HG03159 (cell line): ENCODE results near the gene ZBP1.

Experiments
- ATAC-seq: cut with Tn5 transposase; IDR thresholded peaks from one replicate; pipeline ENCODE4 v1.9.1; 2021; ENCODE audit warnings: mild to moderate bottlenecking, moderate library complexity; ENCODE audit not compliant: unreplicated experiment

Gene ZBP1

DNA sequence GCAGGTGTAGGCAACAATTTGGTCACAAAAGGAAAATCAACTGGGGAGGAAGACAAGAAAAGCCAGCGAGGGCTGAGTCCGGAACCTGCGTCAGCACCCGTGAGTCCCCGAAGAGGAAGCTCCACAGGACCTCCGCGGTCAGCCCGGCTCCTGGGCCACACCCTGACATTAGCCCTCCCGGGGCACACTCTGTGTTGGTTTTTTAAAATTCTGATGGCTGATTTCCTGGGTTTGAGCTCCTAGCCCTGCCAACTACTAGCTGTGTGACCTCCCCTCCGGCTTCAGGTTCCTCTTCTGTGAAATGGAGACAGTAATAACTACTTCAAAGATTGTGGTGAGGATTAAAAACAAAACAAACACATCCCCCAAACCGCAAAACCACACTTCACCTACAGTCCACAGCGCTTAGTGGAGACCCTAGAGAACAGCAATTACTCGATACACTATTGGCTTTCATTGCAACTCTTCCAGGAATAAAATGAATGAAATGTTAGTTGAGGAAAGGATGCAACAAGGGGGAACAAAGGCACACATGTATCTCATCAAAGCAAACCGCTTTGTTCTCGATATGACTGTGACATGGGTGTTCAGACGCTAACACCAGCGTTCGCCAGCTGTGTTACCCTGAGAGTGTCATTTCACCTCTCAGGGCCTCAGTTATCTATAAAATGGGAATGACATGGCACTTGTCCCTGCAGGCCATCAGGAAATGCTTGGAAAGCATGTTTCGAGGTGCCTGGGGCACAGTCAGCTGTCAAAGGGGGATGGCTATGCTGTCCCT is 985 bp downstream of the ZBP1 start:
- ATAC-seq, result peak; percentile 57

DNA sequence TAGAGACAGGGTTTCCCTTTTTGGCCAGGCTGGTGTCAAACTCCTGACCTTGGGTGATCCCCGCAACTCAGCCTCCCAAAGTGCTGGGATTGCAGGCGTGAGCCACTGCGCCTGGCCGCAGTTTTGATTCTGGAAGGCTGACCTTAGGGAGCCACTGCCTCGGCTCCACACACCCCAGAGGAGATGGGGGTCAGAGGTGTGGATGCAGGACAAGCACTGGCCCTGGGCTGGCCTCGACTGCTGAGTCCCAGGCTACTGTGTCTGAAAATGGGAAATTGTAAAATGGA is 1.5 kb downstream of the ZBP1 start:
- no peak for ATAC-seq

DNA sequence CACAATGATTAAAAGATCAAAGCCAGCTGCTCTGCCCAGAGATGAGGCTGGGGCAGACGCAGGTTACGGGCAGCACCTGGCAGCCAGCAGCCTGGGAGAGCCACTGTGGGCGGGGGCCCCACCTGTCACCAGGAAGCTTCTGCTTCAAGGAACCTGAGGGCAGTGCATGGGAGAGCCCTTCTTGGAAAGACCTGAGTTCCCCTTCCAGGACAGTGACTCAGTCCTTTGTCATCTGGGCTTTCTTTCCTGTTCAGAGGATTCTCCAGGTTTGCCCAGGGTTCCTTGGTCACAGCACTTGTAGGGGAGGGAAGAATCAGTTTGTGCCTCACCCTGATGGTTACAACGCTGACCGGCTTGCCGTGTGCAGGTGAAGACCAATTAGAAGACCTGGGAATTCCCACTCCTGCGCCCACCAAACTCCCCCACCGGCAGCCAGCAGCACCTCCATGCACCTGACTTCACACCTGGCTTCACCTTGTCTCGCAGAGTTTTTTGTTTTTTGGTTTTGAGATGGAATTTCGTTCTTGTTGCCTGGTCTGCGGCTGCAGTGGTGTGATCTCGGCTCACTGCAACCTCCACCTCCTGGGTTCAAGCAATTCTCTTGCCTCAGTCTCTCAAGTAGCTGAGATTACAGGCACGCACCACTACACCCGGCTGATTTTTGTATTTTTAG is 2.0 kb downstream of the ZBP1 start:
- no peak for ATAC-seq

DNA sequence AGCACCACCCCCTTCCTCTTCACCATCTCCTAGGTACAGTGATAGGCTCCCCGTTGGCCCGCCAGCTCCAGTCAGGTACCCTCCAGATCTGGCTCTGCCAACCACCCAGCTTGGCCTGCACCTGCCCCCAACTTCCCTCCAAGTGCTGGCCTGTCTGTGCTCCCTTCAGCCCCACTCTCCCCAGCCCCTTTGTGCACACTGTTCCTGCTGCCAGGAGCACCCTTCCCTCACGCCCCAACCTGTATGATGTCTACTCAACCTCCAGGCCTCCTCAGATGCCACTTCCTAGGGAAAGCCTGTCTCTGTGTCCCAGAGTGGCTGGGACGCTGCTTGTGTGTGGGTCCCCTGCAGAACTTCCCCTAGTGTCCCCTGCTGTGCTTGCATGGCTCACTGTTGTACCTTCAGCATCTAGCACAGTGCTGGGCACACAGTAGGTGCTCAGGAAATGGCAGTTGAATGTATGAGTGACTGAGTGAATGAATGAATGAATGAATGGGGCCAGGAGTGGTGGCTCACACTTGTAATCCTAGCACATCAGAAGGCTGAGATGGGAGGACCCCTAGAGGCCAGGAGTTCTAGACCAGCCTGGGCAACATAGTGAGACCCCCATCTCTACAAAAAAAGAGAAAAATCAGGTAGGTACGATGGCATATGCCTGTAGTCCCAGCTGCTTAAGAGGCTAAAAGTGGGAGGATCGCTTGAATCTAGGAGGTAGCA is 3.0 kb downstream of the ZBP1 start:
- ATAC-seq, result no peak

DNA sequence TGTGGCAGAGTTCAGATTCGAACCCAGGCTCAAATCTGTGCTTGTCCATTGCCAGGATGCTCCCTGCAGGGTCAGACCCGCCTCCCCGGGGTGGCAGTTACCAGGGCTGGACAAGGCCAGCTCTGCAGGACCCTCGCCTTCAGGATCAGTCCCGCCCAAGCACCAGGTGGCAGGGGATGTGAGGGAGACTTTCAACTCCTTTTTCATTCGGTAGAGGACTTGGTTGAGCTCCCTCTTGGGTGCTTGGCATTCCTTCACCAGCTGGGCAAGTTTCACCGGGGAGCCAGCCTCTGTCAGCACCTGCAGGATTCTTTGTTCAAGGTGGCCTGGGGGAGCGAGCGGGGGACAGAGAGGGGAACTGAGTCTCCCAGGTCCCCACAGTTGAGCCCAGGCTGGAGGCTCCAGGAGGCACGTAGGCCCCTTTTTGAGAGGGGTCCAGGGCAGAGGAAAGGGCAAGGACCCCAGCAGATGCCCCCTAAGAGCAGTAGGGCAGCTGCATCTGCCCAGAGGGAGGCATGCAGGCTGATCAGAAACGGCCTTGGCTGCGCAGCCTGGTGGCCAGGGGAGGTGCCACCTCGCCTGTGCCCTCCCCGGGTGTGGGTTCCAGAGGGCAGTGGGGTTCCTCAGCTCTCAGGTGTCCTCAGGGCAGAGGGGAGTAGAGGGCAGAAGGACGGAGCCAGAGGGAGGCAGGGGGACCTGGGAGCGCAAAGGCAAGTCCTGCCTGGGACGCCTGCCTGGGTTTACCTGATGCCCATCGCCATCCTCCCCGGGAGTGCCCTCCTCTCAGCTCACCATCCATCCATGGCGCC is 3.9 kb downstream of the ZBP1 start:
- ATAC-seq, result no peak

DNA sequence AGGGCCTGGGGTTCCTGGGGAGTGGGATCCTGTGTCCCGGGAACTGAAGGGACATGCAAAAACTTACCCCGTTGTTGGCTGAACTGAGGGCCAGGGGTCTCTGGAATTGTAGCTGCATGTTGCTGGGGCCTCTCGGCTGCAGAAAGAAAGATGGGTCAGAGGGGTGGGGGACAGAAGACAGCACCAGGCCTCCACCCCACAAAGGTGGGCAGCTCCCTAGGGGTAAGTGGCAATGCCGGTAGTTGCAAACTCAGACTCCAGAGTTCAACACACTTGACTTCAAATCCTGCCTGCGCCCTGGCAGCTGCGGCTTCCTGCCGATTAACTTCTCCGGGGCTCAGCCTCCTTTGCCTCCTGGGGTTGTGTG is 4.8 kb downstream of the ZBP1 start:
- no peak for ATAC-seq

DNA sequence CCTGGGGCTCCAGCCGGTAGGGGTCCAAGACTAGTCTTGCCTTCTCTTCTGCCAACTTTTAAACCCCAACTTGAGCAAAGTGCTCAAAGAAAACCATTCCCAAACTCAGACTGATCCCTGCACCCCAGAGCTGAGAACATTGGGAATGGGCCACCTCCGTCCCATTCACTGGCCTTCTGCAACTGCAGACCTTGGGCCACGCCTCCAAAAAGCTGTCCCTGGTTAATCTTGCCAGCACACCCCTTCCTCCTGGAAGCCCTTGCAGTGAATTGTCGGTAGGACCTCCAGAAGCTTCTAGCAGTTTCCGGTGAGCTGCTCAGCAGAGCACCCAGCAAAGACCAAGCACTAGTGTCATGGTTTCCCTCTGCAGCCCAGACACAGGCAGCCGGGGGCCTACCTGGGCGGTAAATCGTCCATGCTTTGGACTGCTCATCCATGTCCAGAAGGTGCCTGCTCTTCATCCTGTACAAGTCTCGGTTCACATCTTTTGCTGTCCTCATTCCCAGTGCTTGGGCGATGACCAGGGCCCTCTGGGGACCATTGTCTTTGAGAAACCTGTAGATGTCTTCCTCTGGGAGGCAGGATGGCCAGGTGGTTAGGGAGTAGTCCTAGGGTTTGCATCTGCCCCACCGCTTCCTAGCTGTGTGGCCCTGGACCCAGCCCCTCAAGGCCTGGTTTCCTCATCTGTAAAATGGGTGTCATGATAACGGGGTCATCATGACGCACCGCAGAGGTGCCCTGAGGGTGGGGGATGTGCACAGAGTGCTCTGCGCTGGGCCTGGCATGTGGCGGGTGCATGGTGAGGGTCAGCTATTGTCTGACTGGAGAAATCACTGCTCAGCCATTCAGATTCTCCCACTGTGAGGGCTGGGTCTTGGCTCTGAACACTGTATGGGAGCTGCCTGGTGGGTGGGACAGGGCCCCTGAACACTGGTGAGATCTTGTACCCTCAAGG is 5.5 kb downstream of the ZBP1 start:
- ATAC-seq, result no peak

DNA sequence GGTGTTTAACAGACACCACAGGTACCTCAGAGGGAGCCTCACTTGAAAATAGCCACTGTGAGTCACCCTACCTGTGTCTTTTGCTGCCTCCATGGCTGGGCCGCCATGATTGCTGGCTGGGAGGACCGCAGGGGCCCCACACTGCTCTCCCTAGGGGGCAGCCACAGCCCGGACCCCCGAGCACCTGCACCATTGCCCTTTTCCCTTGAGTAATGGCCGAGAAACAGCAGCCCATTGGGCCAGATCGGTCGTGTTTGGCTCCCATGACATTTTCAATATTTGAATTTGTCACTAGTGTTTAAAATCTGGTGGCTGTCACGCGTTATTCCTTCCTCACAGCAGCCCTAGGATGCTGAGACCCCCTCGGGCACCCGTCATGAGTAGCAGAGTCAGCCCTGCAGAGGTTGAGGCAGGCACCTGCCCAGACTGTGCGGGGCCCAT is 6.7 kb downstream of the ZBP1 start:
- ATAC-seq, result no peak

DNA sequence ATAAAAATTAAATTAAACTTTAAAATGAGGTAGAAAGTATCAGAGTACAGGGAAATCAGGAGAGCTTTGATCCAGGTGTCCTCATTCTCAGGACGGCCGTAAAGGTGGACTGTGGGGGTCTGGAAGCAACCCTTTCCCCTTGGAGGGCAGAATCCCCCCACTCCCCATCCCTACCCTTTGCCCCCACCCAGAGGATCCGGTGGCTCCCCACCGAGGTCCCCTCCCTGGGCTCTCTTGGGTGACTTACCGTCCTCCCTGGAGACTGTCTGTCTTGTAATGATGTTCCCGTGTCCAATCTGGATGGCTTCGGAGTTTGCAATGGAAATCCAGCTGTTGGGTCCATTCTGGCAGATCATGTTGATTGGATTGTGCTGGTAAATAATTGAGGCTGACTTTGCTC is 7.3 kb downstream of the ZBP1 start:
- no peak for ATAC-seq

DNA sequence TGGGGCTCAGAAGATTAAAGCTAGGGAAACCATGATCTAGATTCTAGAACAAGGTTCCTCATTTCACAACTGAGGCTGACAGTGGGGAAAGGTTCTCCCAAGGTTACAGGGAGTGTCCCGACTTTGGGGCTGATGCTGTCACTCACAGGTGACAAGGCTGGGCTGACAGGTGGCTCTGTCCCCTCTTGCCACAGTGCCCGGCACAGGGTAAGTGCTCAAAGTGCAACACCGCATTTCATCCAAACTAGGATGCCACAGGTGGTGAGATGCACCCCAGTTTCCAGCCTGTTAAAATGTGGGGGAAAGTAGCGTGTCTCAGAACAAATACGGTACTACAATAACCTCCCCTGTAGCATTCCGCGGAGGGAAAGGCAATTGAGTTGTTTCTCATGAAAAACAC is 7.8 kb downstream of the ZBP1 start:
- no peak for ATAC-seq

DNA sequence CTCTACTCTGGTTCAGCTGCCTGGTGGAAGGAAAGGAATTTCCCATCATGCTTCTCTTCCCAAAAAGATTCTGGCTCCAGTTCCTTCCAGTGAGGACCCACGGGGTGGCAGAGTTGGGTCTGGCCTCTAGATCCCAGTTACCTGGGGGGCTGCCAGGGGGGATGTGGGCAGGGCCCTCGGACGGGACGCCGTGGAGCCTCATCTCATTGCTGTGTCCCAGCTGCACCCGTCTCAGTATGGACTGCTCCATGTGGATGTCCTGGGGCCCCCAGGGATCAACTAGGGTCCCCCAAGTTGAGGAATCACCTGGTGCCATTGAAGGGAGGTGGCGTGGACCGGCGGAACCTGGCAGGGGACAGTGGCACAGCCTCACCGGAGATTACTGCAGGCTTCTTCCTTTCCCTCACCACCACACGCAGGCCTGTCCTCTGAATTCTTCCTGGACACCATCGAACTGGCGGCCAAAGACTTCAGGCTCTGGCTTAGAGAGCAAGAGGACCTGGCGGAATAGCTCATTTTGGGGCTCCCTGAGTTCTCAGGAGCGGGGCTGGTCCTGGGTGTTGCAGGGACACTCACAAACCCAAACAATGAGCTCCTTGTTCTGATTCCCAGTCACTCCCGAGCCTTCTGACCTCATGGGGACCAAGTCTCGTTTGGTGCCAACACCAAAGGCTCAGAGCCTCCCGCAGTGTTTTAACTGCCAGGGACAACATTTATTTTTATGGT is 8.5 kb downstream of the ZBP1 start:
- no peak for ATAC-seq

DNA sequence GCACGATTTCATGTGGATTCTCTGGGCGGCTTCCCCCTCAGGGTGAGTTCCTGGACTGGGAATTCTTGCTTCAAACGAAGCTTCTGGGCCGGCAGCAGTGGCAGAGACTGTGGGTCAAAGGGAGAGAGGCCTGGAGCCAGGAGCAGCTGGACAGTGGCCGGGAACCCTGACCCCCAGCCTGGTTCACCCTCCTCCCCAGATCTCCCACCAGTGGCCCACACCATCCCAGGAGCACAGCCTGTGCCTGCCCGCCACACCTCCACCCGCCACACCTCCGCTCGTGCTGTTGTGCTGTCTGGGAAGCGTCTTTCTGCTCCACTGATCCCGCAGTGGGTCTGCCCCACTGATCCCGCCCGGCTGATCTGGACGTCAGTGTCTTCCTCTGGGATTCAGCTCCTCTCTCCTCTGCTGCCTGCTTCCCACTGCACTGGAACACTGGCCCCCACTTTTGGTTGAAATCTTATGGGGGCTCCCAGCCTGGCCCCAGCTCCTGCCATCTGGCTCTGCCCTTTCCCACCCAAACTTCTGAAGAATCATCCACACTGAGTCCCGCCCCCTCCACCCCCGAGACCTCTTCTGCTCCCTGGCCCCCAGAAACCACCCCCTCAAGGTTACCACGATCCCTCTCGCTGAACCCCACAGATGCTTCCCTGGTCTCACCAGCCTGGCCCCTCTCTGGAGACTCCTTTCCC is 9.8 kb downstream of the ZBP1 start:
- no peak for ATAC-seq

DNA sequence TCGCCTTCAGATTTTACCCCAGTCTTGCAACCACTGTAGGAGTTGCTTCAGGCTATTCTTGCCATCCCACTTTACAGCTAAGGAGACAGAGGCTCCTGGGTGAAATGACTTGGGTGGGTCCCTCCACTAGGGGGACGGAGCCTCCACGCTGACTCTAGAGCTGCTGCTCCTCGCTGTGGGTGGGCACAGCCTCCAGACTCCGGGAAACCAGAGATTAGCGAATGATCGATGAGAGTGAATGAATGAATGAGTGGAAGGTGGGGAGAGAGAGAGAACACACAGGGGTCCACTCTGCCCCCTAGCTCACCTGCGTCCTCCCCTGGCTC is 10.4 kb downstream of the ZBP1 start:
- ATAC-seq, result no peak

DNA sequence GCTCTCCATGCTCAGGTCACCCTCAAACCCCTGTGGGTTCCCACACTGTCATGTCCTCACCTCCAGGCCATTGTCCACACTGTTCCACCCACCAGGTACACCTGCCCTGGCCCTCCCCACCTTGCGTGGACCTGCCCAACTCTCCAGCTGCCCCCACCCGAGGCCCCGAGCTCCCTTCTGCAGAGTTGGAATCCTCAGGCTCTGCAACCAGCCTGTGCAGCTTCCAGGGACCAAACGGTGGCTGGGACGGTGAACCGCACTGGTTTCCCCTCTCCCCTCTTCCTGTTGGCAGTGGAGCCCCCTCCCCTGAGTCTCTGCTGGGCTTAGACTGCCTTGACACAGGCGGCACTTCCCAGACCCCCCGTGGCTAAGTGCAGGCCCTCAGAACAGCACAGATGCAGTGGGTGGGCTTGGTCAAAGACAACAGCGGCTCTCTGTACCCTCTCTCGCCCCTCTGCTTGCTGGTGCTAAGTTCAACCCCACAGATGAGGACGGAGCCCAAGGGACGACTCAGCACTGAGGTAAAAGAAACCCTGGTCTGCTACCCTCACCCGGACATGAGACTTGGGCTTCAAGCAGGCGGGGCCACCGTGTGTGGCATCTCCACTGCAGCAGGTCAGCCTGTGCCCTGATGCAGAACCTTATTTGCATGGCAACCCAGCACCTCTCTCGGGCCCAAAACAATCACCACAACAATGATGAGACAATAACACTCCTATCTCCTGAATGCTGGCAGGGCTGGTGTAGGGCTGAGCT is 11.0 kb downstream of the ZBP1 start:
- ATAC-seq, result no peak

DNA sequence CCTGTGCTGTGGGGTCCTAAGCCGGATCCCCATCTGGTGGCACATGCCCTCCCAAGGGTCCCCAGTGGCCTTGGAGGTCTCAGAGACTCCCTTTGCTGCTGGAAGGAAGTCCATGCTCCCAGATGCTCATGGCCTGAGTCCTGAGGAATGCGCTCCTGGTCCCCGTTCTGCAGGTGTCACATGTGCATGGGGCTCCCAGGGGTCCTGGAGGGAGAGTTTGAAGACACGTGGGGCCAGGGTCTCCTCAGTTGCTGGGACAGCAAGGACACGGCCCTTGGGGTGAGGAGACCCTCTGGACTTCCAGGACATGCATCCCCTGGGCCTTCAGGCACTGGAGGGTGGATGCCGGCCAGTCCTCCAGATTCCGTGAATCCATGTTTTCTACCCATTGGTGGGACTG is 11.7 kb downstream of the ZBP1 start:
- ATAC-seq, result no peak

DNA sequence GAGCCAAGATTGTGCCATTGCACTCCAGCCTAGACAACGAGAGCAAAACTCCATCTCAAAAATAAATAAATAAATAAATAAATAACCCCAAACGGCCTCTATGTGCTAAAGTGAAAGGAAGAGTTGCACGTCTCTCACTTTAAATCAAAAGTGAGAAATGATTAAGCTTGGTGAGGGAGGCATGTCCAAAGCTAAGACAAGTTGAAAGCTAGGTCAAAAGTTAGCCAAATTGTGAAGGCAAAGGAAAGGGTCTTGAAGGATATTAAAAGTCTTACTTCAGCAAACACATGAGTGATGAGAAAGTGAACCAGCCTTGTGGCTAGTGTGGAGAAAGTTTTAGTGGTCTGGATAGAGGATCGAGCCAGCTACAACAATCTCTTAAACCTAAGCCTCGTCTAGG is 14.3 kb downstream of the ZBP1 start:
- ATAC-seq, result no peak

DNA sequence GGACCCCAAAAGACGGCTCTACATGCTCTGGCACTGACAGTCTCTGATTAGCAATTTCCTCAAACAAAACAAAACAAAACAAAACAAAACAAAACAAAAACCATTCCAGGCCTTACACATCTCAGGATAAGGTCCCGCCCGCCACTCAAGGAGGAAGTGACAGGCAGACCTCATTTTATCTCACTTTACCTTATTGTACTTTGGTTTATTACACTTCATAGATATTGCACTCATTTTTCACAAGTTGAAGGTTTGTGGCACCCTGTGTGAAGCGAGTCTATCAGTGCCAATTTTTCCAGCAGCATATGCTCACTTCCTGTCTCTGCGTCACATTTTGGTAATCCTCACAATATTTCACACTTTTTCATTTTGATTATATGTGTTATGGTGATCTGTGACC is 15.2 kb downstream of the ZBP1 start:
- ATAC-seq, result no peak

DNA sequence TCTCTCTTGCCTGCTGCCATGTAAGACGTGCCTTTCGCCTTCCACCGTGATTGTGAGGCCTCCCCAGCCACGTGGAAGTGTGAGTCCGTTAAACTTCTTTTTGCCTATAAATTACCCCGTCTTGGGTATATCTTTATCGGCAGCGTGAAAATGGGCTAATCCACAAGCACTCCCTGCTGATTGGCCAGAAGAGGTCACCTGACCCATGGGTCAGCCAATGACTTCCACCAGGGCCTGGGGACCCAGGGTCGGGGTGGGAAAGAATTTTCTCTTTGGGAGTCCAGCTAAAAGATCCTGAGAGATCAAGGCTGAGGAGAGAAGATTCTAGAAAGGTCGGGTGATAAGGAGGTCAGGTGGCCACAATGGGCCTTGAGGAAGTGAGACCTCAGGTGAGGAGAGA is 17.1 kb downstream of the ZBP1 start:
- ATAC-seq, result no peak

DNA sequence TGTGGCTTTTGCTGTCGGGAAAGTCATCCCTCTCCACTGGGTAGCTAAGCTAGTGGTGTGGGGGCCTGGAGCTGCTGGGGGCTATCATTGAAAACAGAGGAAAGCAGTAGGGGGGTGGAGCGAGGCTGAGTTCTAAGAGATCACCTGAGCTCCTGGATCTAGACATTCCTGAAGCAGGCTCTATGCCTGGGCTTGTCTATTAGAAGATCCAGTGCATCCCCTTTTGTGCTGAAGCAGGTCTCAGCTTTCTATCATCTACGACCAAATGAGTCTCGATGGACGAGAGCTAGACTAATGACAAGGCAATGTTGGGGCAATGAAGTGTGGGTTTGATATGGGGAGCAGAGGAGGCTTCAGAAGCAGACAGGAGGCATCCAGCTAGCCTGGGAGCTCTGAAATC is 18.5 kb downstream of the ZBP1 start:
- ATAC-seq, result no peak
